ENCODE results near the gene SPIN1.

The SPIN1 gene

DNA sequence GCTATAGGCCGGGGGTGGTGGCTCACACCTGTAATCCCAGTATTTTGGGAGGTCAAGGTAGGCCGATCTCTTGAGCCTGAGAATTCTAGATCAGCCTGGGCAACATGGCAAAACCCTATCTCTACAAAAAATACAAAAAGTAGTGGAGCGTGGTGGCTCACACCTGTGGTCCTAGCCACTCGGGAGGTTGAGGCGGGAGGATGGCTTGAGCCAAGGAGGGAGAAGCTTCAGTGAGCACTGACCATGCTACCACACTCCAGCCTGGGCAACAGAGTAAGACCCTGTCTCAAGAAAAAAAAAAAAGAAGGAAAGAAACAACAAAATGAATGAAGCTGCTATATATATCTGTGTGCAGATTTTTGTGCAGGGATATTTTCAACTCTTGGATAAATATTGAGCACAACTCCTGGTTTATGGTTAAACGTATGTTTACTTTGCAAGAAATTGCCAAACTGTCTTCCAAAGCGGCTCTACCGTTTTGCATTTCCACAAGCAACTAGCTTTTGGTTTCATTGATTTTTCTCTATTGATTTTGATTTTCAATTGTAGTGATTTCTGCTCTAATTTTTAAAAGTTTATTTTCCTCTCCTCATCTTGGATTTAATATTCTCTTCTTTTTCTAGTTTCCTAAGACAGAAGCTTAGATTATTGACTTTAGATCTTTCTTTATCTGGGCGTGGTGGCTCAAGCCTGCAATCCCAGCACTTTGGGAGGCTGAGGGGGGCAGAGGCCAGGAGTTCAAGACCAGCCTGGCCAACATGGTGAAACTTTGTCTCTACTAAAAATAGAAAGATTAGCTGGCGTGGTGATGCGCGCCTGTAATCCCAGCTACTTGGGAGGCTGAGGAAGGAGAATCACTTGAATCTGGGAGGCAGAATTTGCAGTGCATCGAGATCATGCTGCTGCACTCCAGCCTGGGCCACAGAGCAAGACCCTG, 49.2 kb downstream of the SPIN1 start:
- no peak for DNase-seq

- DNase-seq, result no peak
These were observed 50.6 kb downstream of the SPIN1 start for GRCh38 chr9:88438811-88439210.

DNA sequence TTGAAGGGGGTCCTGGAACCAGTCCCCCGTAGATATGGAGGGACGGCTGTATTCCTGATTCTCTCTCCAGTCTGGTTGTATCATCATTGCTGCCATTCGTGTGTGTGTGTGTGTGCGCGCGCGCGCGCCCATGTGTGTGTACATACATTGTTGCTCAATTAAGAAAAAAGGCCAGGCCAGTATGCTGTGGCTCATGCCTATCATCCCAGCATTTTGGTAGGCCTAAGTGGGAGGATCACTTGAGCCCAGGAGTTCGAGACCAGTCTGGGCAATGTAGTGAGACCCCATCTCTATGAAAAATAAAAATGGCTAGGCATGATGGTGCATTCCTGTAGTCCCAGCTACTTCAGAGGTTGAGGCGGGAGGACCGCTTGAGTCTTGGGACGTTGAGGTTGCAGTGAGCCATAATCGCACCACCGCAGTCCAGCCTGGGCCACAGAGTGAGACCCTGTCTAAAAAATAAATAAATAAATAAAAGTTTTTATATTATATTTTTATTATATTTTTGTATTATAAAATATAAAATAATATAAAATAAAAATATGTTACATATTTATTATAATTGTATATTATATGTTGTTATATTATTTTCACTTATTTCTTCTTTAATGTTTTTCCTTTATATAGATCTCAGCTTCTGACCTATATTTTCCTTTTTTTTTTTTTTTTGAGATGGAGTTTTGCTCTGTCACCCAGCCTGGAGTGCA, 53.2 kb downstream of the SPIN1 start:
- DNase-seq, result no peak

DNA sequence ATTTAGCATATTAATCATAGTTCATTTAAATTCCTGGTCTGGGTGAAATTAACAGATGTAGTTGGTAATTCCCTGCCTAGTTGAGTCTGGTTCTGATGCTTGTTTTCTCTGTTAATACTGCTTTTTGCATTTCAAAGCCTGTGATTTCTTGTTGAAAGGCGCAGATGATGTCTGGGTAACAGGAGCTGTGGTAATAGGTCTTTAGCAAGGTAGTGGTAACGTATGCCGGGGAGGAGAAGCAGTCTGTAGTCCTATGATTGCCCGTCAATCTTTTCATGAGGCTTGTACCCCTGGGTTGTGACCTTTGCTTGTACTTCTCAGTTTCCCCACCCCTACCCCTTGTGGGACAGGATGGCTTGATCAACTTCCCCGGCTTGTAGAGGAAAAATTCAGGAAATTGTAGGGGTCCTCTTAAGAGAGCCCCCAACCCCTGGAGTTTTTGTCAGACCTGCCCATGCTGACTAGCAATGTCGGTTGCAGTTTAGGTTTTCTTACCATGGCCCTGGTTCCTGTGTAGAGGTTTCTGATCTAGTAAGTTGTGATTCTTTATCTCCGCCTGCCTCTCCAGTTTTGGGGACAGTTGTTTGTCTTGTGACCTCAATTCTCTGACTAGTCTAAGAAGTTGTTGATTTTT, 55.4 kb downstream of the SPIN1 start:
- DNase-seq, result no peak

GRCh38 chr9:88446728-88447127, 58.5 kb downstream of the SPIN1 start:
- DNase-seq, result no peak

DNA sequence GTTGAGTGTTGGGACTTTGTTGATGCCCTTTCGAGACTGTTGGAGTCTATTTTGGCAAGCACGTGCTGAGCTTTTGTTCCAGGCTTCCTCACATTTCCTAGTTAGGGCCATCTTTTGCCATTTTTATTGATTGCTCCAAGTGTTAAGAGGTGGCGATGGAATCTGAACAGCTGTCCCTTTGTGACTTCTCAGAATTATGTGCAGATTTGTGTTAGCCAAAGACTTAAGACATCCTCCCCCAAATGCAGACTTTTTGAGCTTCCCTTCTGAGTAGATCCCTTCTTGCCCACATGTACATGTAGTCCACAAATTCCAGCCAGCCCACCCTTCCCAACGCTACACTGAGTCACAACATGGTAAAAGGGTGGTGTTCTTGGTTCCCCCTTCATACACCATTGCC, 59.2 kb downstream of the SPIN1 start:
- no peak for DNase-seq

GRCh38 chr9:88451160-88451559, 62.9 kb downstream of the SPIN1 start:
- no peak for DNase-seq

DNA sequence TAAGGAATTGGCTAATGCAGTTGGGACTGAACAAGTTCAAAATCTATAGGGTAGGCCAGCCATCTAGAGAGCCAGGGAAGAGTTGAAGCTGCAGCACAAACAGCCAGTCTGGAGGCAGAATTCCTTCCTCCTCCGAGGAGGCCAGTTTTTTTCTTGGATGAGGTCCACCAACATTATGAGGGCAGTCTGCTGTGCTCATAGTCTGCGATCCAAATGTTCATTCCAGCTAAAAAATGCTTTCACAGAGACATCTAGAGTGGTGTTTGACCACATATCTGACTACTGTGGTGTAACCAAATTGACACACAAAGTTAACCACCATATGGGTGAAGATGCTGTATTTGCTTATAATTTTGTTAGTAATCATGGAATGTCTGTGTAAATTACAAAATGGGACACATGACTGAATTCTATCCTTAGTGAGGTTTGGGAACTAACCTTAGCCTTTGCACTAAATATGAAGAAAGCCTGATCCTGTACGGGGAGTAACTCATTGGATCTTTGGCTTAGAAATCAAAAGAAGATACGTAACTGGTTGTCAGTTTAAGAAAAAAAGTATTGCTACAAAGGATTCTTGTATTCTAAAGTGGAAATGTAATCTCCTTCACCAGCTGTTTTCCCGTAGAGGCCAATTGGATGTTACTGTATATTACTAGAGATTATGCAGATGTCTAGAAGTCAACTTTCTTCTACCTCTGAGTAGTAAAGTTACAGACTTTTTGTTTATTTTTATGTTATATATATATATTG, 70.6 kb downstream of the SPIN1 start:
- no peak for DNase-seq

DNA sequence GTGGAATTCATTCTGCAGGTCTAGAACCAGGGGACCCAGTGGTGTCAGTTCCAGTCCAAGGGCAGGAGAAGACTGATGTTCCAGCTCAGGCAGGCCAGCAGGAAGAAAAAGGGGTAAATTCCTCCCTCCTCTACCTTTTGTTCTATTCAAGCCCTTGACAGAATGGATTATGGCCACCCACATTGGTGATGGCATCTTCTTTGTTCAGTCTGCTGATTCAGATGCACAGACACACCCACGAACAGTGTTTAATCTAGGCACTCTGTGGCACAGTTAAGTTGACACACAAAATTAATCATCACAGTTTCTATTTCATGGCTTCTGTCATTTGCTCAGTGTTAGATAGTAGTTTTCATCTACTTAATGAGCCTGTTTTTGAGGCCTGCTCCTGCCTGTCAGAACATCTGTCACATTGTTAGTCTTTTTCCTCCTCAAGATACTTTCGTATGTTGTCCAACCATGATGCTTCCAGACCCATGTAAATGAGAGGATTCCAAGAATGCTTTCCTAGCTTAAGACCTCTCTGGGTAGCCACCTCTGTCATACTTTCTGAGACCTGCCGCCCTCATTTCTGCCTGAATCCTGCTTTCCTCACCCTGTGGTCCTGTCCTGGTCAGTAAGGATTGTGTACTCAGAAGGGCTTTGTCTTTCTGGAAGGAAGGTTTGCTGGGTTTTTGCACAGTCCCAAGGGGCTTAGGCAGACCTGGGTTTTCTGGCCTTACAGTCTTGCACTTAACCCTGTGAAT, 72.5 kb downstream of the SPIN1 start:
- DNase-seq, result no peak

- DNase-seq, result no peak
These were observed 73.9 kb downstream of the SPIN1 start for GRCh38 chr9:88462191-88462590.

- DNase-seq, result no peak
These were observed 76.6 kb downstream of the SPIN1 start for GRCh38 chr9:88464851-88465250.

GRCh38 chr9:88468226-88468625, 80.0 kb downstream of the SPIN1 start:
- no peak for DNase-seq

GRCh38 chr9:88476491-88477271, 88.4 kb downstream of the SPIN1 start:
- DNase-seq, result no peak

- DNase-seq, result no peak
These were observed 89.1 kb downstream of the SPIN1 start for GRCh38 chr9:88477300-88477751.

GRCh38 chr9:88478246-88478645, 90.0 kb downstream of the SPIN1 start:
- no peak for DNase-seq

GRCh38 chr9:88481933-88482332, 93.7 kb downstream of the SPIN1 start:
- no peak for DNase-seq

- DNase-seq, result no peak
These were observed 99.9 kb downstream of the SPIN1 start for GRCh38 chr9:88488166-88488565.

DNA sequence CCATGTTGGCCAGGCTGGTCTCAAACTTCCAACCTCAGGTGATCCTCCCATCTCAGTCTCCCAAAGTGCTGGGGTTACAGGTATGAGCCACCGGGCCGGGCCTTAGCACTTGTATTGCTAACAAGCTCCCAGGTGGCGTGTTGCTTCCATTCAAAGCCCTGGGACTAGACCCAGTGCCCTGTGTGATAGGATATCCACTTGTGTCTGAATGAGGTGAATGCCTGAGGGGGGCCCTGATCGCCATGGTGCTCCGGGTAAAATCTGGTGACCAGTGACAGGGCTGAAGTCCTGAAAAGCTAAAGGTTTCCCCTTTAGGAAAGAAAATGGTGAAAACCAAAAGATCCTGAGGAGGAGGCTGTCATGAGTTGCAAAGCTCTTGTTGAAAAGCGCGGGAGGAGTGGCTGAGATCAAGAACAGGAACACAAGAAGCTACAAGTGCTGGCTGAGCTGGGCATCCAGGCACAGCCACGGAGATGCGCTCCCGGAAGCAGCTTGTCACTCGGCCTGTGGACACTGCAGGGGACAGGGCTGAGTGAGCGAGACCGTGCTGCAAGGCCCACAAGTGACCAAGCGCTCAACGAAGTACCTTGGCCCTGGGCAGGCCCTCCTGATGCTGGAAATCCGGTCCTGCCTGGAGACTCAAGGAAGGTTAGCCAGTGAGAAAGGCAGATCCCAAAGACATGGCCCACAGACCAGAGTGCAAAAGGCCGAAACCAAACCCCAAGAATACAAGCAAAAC, 106.9 kb downstream of the SPIN1 start:
- no peak for DNase-seq

GRCh38 chr9:88497224-88497623, 109.0 kb downstream of the SPIN1 start:
- no peak for DNase-seq

DNA sequence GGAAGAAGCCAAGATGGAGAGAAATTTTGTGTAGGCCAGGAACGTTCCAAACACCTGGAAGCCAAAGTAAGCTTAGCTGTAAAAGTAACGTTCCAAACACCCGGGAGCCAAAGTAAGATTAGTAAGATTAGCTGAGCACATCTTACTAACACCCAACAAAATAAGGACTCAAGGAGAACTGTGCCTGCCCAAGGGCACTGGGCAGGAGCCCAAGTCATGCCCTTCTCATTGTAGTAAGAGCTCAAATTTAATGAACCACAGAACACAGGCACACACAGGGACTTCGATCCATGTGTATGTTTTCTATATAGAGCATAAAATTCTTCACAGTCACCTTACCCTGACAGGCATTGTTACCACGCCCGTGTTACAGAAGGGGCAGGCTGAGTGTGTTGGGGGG, 110.6 kb downstream of the SPIN1 start:
- DNase-seq, result no peak

DNA sequence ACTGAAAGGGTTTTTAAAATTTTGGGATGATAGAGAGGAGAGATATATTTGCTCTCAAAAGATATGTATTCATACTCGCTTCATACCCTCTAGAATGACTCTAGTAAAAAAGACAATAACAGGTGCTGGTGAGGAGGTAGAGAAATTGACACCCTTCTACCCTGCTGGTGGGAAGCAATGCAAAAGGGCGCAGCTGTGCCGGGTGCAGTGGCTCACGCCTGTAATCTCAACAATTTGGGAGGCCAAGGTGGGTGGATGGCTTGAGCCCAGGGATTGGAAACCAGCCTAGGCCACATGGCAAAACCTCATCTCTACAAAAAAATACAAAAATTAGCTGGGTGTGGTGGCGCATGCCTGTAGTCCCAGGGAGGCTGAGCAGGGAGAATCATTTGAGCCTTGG, 112.8 kb downstream of the SPIN1 start:
- DNase-seq, result no peak
